Measurements from ENCODE around the gene KCNH6.

The KCNH6 gene

GRCh38 chr17:63529711-63530556 lies 6.8 kb downstream of the KCNH6 start:
- H3K4me1 Mint-ChIP-seq (ENCODE audit: low read depth), result no peaks in the 10 kb centered on the region
- peaks cover 4% of the 10 kb centered on the region for H3K27me3 Mint-ChIP-seq (ENCODE audit: low read depth)
- no peaks in the 10 kb centered on the region for H3K36me3 Mint-ChIP-seq (ENCODE audit: low read depth)
- no peak for DNase-seq (ENCODE audit: low spot score)
- H3K27ac Mint-ChIP-seq, result no peak overlapping the region
- no peak overlapping the region for H3K4me3 Mint-ChIP-seq
- H3K9me3 Mint-ChIP-seq, result no peaks in the 10 kb centered on the region

- Mint-ChIP-seq H3K27ac (no peak overlapping the region), H3K27me3 (ENCODE audit: low read depth) (peaks cover 2% of the 10 kb centered on the region), H3K4me1 (ENCODE audit: low read depth) (no peaks in the 10 kb centered on the region), H3K9me3 (no peaks in the 10 kb centered on the region), H3K4me3 (no peak overlapping the region), H3K36me3 (ENCODE audit: low read depth) (no peaks in the 10 kb centered on the region)
- no peak for DNase-seq (ENCODE audit: low spot score)
Measured at GRCh38 chr17:63530557-63531021, 7.4 kb downstream of the KCNH6 start.

- no peak for DNase-seq (ENCODE audit: low spot score)
- no peaks in the 10 kb centered on the region for H3K9me3 Mint-ChIP-seq
- H3K4me3 Mint-ChIP-seq, result no peak overlapping the region
Measured at GRCh38 chr17:63531022-63531965, 8.1 kb downstream of the KCNH6 start.

GRCh38 chr17:63533433-63534077 lies 10.4 kb downstream of the KCNH6 start:
- H3K9me3 Mint-ChIP-seq, result no peaks in the 10 kb centered on the region
- peaks cover 18% of the 10 kb centered on the region for H3K27me3 Mint-ChIP-seq (ENCODE audit: low read depth)
- no peaks in the 10 kb centered on the region for H3K36me3 Mint-ChIP-seq (ENCODE audit: low read depth)
- no peak overlapping the region for H3K27ac Mint-ChIP-seq
- no peak overlapping the region for H3K4me3 Mint-ChIP-seq
- no peak for DNase-seq (ENCODE audit: low spot score)
- H3K4me1 Mint-ChIP-seq (ENCODE audit: low read depth), result peaks cover 2% of the 10 kb centered on the region

More at GRCh38 chr17:63531022-63531965, 8.1 kb downstream of the KCNH6 start:
- Mint-ChIP-seq H3K27me3 (ENCODE audit: low read depth) (peaks cover 5% of the 10 kb centered on the region), H3K36me3 (ENCODE audit: low read depth) (no peaks in the 10 kb centered on the region), H3K27ac (no peak overlapping the region), H3K4me1 (ENCODE audit: low read depth) (no peaks in the 10 kb centered on the region)

GRCh38 chr17:63534078-63534570 lies 11.0 kb downstream of the KCNH6 start:
- no peak overlapping the region for H3K27ac Mint-ChIP-seq
- H3K9me3 Mint-ChIP-seq, result no peaks in the 10 kb centered on the region
- no peak overlapping the region for H3K4me3 Mint-ChIP-seq
- H3K4me1 Mint-ChIP-seq (ENCODE audit: low read depth), result peaks cover 2% of the 10 kb centered on the region
- no peak for DNase-seq (ENCODE audit: low spot score)
- no peaks in the 10 kb centered on the region for H3K36me3 Mint-ChIP-seq (ENCODE audit: low read depth)
- peaks cover 24% of the 10 kb centered on the region for H3K27me3 Mint-ChIP-seq (ENCODE audit: low read depth)

- Mint-ChIP-seq H3K4me3 (no peak overlapping the region), H3K27me3 (ENCODE audit: low read depth) (peaks cover 32% of the 10 kb centered on the region), H3K4me1 (ENCODE audit: low read depth) (peaks cover 2% of the 10 kb centered on the region), H3K27ac (no peak overlapping the region), H3K9me3 (no peaks in the 10 kb centered on the region), H3K36me3 (ENCODE audit: low read depth) (no peaks in the 10 kb centered on the region)
- no peak for DNase-seq (ENCODE audit: low spot score)
Measured at GRCh38 chr17:63534816-63535455, 11.8 kb downstream of the KCNH6 start.

GRCh38 chr17:63535640-63536039 lies 12.5 kb downstream of the KCNH6 start:
- Mint-ChIP-seq H3K36me3 (ENCODE audit: low read depth) (no peaks in the 10 kb centered on the region), H3K4me1 (ENCODE audit: low read depth) (peaks cover 2% of the 10 kb centered on the region), H3K4me3 (no peak overlapping the region), H3K27ac (no peak overlapping the region), H3K27me3 (ENCODE audit: low read depth) (peaks cover 35% of the 10 kb centered on the region), H3K9me3 (no peaks in the 10 kb centered on the region)
- no peak for DNase-seq (ENCODE audit: low spot score)

- H3K27me3 Mint-ChIP-seq (ENCODE audit: low read depth), result peaks cover 36% of the 10 kb centered on the region
- DNase-seq (ENCODE audit: low spot score), result no peak
- no peak overlapping the region for H3K4me3 Mint-ChIP-seq
- H3K27ac Mint-ChIP-seq, result no peak overlapping the region
- no peaks in the 10 kb centered on the region for H3K36me3 Mint-ChIP-seq (ENCODE audit: low read depth)
- H3K9me3 Mint-ChIP-seq, result no peaks in the 10 kb centered on the region
- H3K4me1 Mint-ChIP-seq (ENCODE audit: low read depth), result peaks cover 2% of the 10 kb centered on the region
Measured at GRCh38 chr17:63537001-63537400, 13.8 kb downstream of the KCNH6 start.

GRCh38 chr17:63537991-63538692 lies 15.0 kb downstream of the KCNH6 start:
- no peak for DNase-seq (ENCODE audit: low spot score)
- Mint-ChIP-seq H3K4me3 (peak overlapping the region; percentile 21), H3K4me1 (ENCODE audit: low read depth) (peaks cover 2% of the 10 kb centered on the region), H3K36me3 (ENCODE audit: low read depth) (no peaks in the 10 kb centered on the region), H3K9me3 (no peaks in the 10 kb centered on the region), H3K27me3 (ENCODE audit: low read depth) (peaks cover 36% of the 10 kb centered on the region), H3K27ac (no peak overlapping the region)

- no peaks in the 10 kb centered on the region for H3K9me3 Mint-ChIP-seq
- DNase-seq (ENCODE audit: low spot score), result no peak
- no peaks in the 10 kb centered on the region for H3K36me3 Mint-ChIP-seq (ENCODE audit: low read depth)
- H3K4me3 Mint-ChIP-seq, result peak overlapping the region; percentile 21
- no peak overlapping the region for H3K27ac Mint-ChIP-seq
- peaks cover 36% of the 10 kb centered on the region for H3K27me3 Mint-ChIP-seq (ENCODE audit: low read depth)
- peaks cover 2% of the 10 kb centered on the region for H3K4me1 Mint-ChIP-seq (ENCODE audit: low read depth)
Measured at GRCh38 chr17:63538693-63539595, 15.8 kb downstream of the KCNH6 start.

- Mint-ChIP-seq H3K9me3 (no peaks in the 10 kb centered on the region), H3K27ac (no peak overlapping the region), H3K36me3 (ENCODE audit: low read depth) (no peaks in the 10 kb centered on the region), H3K4me1 (ENCODE audit: low read depth) (peaks cover 2% of the 10 kb centered on the region), H3K4me3 (no peak overlapping the region), H3K27me3 (ENCODE audit: low read depth) (peaks cover 34% of the 10 kb centered on the region)
- DNase-seq (ENCODE audit: low spot score), result no peak
Measured at GRCh38 chr17:63540590-63540989, 17.4 kb downstream of the KCNH6 start.

GRCh38 chr17:63542218-63542545 lies 19.0 kb downstream of the KCNH6 start:
- Mint-ChIP-seq H3K27ac (no peak overlapping the region), H3K36me3 (ENCODE audit: low read depth) (no peaks in the 10 kb centered on the region), H3K4me1 (ENCODE audit: low read depth) (peaks cover 2% of the 10 kb centered on the region), H3K27me3 (ENCODE audit: low read depth) (peaks cover 28% of the 10 kb centered on the region), H3K4me3 (no peak overlapping the region), H3K9me3 (no peaks in the 10 kb centered on the region)
- DNase-seq (ENCODE audit: low spot score), result no peak

Data from T-helper 2 cell treated with Interferon-gamma antibody and Interleukin-4, amounts not matched to agents 5 μg/mL and 100 μg/mL, for 36 hours (primary cell).